ENCODE results near the gene HMCN2. TPM values are rescaled to one million over a fixed set of nuclear protein-coding genes. Genes with fewer than 3 reads are reported as not detected.

Gene HMCN2
- polyA plus RNA-seq, 1 of the 3 experiments (the other 2 are of a cell fraction) = 0.15 TPM

DNA sequence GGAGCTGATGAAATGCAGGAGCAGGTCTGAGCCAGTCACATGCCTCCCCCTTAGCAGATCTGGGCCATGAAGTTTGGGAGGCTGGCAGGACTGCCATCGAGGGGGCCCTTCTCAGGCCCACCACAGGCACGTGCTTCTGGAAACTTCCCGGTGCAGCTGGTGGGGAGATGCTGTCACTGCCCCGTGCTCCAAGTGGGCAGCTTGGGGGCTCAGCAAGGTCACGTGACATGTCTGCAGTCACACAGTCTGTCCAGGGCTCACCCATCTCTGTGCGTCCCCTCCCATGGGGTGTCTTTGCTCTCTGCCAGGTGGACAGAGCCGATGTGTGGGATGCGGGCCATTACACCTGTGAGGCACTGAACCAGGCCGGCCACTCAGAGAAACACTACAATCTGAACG is 99.8 kb downstream of the HMCN2 start:
- no CpG with 5 or more reads among the region's 10 CpGs for WGBS (ENCODE audit: low lambda C conversion rate)
- Histone ChIP-seq H3K36me3 (replicated peaks in 1 of 2; ENCODE audit: control insufficient read depth in 1 of 2, insufficient read depth in 2 of 2, low read length in 1 of 2) (no peaks in the 10 kb centered on the region), H3K4me1 (ENCODE audit: control insufficient read depth in 1 of 2, insufficient read depth in 2 of 2, low read depth in 1 of 2, low read length in 1 of 2) (no peaks in the 10 kb centered on the region; a peak in 1 of 4 replicates), H2AFZ (ENCODE audit: low read depth) (no peak overlapping the region), H3F3A (replicated peaks; ENCODE audit: insufficient read depth) (no peaks in the 10 kb centered on the region), H3K79me2 (ENCODE audit: insufficient read depth) (no peaks in the 10 kb centered on the region), H3K9me3 (no peaks in the 10 kb centered on the region), H3K9me2 (no peaks in the 10 kb centered on the region), H3K27me3 (ENCODE audit: insufficient read depth) (no peaks in the 10 kb centered on the region), H4K20me1 (ENCODE audit: insufficient read depth) (no peaks in the 10 kb centered on the region), H3K27ac (ENCODE audit: low read depth in 2 of 2, low read length in 1 of 2) (no peak overlapping the region), H3K4me3 (ENCODE audit: low read depth in 2 of 2, low read length in 1 of 2) (no peak overlapping the region), H3K9ac (no peak overlapping the region), H3K4me2 (no peak overlapping the region)
- no peak for DNase-seq
- POLR2A ChIA-PET = no interaction called here
- CTCF ChIA-PET = interaction anchor here (1.4 to 2.2 kb wide), 4 partner anchors 22 to 258 kb away, joined by 3 to 9 read pairs (median 6); partner anchors contain the start of gene HMCN2
- TF ChIP-seq ELF1 (IDR thresholded peaks at IDR 0.05) (no peak), NRF1 (IDR thresholded peaks at IDR 0.05; ENCODE audit: low read depth, low read length) (no peak), GABPA (IDR thresholded peaks at IDR 0.05; ENCODE audit: low read depth) (no peak), FOSL2 (IDR thresholded peaks at IDR 0.05; ENCODE audit: borderline replicate concordance, low read depth) (no peak), TAF1 (IDR thresholded peaks at IDR 0.05; ENCODE audit: borderline replicate concordance, low read depth, low read length) (no peak), REST (IDR thresholded peaks at IDR 0.05; ENCODE audit: low read depth, low read length) (no peak), JUND (IDR thresholded peaks at IDR 0.05) (no peak), RCOR1 (IDR thresholded peaks at IDR 0.05; ENCODE audit: low read length) (no peak), CHD2 (IDR thresholded peaks at IDR 0.05; ENCODE audit: low read length, partially characterized antibody) (no peak), FOXM1 (IDR thresholded peaks at IDR 0.05; ENCODE audit: low read depth) (no peak), FOXJ3 (CRISPR knock-in tag; IDR thresholded peaks at IDR 0.05) (no peak), CTCF (IDR thresholded peaks at IDR 0.05) (no peak)
- TF ChIP-seq, protein P1, sequence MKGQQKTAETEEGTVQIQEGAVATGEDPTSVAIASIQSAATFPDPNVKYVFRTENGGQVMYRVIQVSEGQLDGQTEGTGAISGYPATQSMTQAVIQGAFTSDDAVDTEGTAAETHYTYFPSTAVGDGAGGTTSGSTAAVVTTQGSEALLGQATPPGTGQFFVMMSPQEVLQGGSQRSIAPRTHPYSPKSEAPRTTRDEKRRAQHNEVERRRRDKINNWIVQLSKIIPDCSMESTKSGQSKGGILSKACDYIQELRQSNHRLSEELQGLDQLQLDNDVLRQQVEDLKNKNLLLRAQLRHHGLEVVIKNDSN (IDR thresholded peaks at IDR 0.05; ENCODE audit: borderline replicate concordance, low read depth) = no peak
- TF ChIP-seq, protein P2, sequence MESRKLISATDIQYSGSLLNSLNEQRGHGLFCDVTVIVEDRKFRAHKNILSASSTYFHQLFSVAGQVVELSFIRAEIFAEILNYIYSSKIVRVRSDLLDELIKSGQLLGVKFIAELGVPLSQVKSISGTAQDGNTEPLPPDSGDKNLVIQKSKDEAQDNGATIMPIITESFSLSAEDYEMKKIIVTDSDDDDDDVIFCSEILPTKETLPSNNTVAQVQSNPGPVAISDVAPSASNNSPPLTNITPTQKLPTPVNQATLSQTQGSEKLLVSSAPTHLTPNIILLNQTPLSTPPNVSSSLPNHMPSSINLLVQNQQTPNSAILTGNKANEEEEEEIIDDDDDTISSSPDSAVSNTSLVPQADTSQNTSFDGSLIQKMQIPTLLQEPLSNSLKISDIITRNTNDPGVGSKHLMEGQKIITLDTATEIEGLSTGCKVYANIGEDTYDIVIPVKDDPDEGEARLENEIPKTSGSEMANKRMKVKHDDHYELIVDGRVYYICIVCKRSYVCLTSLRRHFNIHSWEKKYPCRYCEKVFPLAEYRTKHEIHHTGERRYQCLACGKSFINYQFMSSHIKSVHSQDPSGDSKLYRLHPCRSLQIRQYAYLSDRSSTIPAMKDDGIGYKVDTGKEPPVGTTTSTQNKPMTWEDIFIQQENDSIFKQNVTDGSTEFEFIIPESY (IDR thresholded peaks at IDR 0.05; ENCODE audit: borderline replicate concordance, low read depth) = no peak
